GM18520 (cell line): Measurements from ENCODE around the gene GFPT1.
"Not testable (repeated sequence)": the region's sequence is repeated elsewhere in the genome, so short reads cannot be mapped to it uniquely, and the experiment has no call there.

ENCODE experiments used
- ATAC-seq: cut with Tn5 transposase; IDR thresholded peaks from one replicate; pipeline ENCODE4 v1.9.1; 2021; ENCODE audit not compliant: unreplicated experiment

Gene GFPT1

DNA sequence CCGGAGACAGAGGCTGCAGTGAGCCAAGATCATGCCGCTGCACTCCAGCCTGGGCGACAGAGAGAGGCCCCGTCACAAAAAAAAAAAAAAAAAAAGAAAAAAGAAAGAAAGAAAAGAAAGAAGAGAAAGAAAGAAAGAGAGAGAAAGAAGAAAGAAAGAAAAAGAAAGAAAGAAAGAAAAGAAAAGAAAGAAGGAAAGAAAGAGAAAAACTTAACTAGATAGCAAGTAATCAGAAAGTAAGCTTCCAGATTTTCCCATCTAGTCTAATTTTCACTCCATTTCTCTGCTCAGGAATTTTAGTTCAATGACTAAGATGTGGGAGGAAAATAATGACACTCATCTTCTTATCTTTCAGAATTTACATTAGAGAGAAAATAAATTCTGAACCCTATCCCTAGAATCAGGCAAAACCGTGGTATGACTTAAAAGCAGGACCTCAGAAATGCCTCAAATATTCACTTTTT, 2.4 kb downstream of the GFPT1 start:
- no peak for ATAC-seq

DNA sequence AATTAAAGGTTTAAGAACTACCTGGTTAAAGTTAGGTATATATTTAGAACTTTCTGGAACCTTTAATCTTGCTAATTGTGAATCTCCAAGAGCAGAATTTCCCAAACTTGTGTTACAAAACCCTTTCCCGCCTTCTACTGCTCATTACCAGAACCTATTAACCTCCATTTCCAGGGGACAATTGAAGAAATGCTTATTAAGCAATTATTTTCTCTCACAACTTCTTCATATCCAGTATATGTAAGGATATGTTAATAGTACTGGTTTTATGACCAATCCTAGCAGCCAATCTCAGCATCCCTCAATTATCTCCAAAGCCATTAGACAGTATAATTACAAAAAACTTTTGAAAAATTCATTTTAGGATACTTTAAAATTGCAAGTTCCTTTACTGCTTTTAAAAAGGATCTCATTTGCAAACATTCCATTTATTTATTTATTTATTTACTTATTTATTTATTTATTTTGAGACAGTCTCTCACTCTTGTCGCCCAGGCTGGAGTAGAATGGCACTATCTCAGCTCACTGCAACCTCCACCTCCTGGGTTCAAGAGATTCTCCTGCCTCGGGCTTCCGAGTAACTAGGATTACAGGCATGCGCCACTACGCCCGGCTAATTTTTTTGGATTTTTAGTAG, 3.7 kb downstream of the GFPT1 start:
- no peak for ATAC-seq

DNA sequence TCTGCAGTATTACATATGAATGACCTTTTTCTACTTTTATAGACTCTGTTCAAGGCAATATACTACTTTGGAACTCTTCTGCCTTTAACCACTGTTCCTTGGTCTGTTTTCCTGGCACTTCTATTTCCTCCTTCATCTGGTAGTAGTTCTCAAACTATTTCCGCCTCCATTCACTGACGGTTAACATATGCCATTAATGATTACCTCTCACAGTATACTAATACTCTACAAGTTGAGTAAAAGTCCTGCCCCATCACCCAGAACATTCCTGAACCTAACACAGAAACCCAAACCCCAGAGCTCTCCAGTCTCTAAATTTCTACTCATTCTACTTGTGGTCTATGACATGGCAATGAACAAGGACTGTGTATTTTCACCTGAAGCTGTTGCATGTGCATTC, 4.5 kb downstream of the GFPT1 start:
- ATAC-seq = no peak

DNA sequence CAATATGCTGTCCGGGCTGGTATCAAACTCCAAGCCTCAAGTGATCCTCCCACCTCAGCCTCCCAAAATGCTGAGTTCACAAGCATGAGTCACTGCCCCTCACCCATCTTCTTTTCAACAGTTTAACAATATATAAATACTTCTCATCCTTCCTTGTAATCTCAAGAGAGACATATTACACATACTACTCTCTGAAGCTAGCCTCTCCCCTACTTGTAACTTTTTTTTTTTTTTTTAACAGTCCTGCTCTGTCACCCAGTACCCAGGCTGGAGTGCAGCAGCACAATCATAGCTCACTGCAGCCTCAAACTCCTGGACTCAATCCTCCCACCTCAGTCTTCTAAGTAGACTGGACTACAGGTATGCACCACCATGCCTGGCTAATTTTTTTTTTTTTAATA, 5.7 kb downstream of the GFPT1 start:
- no peak for ATAC-seq

DNA sequence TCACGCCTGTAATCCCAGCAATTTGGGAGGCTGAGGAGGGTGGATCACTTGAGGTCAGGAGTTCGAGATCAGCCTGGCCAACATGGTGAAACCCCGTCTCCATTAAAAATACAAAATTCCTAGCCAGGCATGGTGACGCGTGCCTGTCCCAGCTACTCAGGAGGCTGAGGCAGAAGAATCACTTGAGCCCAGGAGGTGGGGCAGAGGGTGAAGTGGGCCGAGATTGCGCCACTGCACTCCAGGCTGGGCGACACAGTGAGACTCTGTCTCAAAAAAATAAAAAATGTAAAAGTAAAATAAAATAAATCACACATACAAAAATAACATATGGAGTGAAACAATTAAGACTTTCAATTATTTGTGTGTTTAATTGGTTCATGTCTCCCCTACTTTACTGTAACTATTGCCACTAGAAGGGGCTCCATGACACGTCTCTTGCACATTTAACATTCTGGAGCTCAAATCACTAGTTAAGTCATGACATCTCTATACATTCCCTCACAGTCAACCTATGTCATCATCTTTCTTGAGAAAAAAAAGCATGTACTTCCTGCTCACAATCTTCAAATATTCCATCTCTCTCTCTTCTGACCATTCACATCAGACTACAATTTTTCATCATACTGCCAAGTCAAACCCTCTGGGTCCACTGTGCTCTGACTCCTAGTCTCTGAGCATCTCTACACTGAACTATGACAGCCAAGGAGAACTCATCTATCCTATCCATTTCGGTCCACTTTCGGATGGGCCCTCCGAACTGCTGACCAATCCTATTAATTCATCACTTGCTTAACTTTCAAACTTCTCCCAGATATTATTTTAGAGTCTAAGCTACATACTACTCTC, 6.7 kb downstream of the GFPT1 start:
- ATAC-seq = no peak

DNA sequence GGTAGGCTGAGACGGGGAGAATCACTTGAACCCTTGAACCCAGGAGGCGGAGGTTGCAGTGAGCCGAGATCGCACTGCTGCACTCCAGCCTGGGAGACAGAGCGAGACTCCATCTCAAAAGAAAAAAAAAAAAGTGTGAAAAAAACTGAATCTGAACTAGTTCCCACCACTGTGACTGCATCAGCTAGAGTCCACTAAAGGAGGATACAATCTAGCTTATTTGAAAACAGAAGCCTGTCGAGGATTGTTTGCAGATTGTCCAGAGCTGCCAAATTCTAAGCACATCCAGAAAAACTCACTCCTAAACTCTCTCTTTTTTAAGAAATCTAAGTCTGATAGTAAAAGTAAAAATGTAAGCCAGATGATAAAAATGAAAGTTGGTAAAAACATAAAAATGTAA, 10.6 kb downstream of the GFPT1 start:
- ATAC-seq = no peak

DNA sequence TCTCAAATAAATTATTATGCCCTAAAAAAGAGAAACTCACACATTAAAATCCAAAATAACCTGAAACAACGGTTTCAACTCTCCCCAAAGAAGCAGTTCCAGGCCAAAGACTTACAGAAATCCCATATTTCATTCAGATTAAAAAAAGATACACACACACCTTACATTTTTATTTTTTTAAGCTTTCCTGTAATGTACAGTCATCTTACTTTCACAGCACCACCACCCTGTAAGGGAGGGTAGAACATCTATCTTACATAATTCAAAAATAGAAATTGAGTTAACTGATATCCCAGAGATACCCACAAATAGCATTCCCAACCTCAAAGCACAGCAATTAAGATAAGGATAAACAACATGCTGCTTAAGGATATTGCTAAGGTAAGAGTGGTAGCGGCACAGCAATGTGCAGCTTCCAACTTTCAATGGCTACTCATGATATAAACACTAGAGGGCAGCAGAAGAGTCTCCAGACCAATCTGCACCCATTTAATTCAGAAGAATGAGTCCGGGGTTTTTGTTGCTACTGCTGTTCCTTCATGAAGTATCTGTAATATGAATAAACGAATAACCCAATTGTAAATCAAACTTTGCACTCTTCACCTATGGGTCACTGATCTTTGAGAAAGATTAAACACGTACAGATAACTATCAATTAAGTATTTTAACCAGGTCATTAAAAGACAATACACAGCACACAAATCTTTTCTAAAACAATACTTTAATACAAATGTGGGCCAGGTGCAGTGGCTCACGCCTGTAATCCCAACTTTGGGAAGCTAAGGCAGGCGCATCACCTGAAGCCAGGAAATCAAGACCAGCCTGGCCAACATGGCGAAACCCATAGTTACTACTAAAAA, 11.3 kb downstream of the GFPT1 start:
- no peak for ATAC-seq

DNA sequence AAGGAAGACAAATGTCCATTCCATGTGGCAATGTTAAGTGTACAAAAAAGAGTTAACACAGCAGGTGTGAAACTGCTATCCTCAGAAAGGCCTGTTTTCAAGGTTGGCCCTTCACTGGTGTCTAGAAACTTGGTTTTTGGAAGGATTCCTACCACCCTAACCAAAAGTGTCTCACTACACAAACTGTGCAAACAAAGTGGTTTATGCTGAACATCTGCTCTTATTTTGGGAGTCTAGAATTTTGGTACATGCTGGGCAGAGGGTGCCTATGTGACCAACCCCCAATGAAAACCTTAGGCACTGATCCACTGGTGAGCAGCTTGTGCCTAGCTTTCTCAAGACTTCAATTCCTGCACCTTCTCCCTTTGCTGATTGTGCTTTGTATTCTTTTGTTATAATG, 14.3 kb downstream of the GFPT1 start:
- ATAC-seq = no peak

DNA sequence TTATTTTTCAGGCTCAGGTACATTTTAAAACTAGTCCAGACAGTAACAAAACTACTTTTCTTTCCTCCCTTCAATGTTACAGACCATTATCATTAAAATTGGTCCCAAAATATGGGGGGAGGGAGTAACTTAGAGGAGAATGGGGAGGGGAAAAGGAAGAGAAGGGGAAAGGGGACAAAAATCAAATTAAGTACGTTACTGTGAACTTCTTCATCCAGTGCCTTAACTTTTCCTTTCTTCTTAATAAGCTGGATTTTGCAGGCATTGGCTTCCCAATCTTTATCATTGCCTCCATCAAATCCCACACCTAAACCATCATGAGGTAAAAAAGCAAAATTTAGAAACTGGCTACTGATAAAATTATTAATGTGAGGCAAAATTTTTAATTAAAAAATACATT, 17.2 kb downstream of the GFPT1 start:
- no peak for ATAC-seq

DNA sequence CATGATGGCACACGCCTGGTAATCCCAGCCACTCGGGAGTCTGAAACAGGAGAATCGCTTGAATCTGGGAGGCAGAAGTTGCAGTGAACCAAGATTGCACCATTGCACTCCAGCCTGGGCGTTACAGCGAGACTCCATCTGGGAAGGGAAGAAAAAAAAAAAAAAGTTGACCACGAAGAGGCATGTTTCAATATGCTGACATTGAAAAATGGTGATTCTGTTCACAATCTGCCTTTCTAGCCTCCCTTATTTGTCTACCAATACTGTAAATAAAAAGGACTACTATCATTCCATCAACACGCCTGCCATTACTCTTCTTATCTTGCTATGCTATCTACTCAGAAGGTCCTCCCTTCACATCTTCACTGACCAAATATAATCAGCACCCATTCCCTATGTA, 18.4 kb downstream of the GFPT1 start:
- no peak for ATAC-seq

DNA sequence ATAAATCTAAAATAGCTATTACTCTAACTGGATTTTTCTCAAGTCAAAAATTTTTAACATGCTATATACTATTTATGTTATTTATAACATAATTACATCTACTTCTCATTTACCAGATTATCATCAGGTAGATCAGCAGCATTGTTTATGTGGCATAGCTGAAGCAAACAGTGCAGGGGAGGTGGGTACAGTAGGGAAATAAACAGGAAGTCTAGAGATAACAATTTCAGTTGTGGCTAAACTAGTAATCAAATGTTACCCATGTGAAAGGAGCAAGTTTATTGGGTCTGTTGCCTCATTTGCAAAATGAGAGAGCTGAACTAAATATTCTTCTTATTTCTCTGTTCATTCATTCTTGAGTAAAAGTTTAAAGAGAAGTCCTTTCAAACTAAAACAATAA, 27.7 kb downstream of the GFPT1 start:
- ATAC-seq = no peak

DNA sequence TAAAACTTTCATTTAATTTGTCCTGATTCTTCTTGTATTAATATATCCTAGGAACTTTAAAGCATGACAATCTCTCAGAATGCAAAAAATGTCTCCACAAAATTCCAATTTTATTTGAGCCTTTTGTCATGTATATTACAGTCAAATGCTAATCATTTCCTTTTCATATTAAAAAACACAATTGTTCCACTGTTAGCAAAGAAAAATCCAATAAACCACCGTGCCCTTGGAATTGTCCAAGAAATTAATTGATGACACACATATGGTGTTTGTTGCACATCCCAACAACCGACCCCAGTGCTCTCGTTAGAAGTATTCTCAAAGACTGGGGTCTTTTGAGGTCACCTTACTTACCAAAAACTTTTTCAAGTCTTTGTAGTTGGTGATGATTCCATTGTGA, 28.1 kb downstream of the GFPT1 start:
- ATAC-seq = no peak

DNA sequence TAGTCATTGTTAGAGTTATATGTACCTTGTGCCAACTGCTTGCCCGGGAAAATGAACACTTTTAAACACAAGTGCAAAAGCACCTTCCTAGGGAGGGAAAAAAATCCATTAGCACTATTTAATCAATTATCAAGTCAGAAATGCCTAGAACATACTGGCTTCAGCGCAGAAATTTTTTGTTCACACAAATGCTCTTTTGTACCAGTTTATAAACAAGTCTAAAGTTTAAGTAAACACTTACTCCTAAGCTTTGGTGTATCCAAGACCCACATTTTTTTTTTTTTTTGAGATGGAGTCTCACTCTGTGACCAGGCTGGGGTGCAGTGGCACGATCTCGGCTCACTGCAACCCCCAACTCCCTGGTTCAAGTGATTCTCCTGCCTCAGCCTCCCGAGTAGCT, 30.6 kb downstream of the GFPT1 start:
- no peak for ATAC-seq

DNA sequence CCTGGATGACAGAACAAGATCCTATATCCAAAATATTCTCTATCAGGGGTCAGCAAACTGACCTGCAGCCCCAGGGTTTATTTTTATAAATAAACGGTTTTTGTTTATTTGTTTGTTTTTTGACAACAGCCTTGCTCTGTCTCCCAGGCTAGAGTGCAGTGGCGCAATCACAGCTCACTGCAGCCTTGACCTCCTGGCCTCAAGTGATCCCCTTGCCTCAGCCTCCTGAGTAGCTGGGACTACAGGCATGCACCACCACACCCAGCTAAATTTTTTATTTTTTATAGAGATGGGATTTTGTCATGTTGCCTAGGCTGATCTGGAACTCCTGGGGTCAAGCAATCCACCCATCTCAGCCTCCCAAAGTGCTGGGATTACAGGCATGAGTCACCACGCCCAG, 32.1 kb downstream of the GFPT1 start:
- ATAC-seq = not testable (repeated sequence)

DNA sequence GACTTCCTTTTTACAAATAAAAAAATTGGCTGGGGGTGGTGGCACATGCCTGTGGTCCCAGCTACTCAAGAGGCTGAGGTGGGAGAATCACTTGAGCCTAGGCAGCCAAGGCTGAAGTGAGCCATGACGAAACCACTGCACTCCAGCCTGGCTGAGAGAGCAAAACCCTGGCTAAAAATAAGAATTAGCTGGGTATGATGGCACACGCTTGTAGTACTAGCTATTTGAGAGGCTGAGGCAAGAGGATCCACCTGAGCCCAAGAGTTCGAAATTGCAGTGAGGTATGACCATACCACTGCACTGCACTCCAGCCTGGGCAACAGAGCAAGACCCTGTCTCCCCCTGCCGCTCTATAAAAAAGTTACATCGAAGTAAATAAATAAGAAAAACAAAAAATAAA, 33.7 kb downstream of the GFPT1 start:
- no peak for ATAC-seq

DNA sequence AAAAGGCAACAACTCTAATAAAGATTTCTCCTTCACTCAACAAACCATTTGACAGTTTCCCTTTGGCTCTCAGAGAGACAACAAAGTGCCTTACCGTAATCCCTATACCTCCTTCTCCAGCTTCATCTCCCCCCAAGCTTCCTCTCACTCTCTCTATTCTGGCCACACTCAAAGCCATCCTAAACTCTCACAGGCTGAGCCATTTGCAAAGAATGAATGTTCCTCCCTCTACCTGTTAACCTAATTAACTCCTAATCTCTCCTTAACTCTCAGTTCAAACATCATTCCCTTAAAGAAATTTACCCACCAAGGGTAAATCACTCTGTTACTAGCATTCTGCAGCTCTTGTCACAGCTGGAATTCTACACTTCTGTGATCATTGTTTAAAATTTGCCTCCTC, 38.2 kb downstream of the GFPT1 start:
- ATAC-seq = no peak

DNA sequence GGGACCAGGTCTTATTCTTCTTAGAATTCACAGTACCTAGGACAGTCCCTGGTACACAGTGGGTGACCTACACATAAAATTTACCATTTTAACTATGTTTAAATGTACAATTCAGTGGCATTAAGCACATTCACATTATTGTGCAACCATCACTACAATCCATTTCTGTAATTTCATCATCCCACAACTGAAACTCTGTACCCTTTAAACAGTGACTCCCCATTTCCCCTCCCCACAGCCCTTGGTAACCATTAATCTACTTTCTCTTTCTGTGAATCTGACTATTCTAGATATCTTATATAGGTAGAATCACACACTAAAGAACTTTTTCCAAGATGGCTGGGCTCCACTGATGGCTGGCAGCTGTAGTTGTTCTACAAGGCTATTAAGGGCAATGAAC, 41.6 kb downstream of the GFPT1 start:
- no peak for ATAC-seq

DNA sequence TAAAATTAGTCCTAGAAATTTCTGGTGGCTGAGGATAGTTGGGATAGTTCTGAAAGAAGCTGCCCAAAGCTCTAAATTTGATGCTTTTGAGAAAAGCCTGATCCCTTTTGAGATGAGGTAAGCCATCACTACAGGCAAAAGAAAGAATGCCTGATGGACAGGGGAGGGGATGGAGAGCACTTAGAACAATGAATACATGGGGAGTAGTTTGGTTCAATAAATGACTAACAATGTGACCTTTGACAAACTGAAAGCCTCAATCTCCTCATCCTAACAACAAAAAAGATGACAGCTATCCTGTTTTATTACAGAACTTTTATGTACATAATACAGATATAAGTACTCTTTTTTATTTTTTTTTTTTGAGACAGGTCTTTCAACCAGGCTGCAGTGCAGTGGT, 42.7 kb downstream of the GFPT1 start:
- ATAC-seq = no peak

DNA sequence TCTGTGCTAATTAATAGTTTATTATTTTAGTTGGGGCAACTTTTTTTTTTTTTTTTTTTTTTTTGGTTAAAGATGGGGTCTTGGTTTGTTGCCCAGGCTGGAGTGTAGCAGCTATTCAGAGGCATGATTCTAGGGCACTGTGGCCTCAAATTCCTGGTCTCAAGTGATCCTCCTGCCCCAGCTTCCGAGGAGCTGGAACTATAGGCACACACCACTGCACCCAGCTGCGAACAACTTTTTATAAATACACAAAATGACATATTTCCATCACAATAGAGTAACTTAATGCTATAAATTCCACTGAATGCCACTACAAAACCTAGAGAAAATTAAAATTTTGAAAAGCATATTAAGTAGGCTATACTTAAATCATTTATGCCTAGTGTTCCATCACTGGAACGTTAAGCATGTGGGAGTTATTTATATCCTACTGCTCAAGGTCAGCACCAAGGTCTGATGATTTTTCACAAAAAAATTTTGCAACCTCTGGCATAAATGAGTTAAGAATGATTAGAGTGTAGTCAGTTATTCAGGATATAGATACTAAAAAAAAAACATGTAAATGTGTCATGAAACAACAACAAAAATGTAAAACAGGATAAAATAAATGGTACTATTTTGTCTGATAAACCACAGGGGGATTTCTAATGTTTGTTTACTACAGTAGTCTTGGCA, 46.8 kb downstream of the GFPT1 start:
- no peak for ATAC-seq

DNA sequence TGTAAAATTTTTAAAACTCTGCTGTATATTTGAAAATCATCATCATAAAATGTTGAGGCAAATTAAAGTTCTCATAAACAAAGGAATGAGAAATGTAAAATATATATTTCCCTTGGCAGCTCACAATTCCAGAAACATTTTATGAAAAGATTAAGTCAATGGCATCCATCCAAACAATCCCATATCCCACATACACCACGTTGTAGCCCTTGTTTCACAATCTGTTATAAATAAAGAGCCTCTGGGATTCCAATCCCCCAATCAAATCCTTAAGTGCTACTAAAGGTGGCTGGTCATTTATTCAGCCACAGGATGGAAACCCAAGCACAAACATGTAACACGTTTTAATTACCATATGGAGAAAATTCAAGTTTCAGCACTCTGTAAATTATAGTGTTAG, 51.7 kb downstream of the GFPT1 start:
- no peak for ATAC-seq

DNA sequence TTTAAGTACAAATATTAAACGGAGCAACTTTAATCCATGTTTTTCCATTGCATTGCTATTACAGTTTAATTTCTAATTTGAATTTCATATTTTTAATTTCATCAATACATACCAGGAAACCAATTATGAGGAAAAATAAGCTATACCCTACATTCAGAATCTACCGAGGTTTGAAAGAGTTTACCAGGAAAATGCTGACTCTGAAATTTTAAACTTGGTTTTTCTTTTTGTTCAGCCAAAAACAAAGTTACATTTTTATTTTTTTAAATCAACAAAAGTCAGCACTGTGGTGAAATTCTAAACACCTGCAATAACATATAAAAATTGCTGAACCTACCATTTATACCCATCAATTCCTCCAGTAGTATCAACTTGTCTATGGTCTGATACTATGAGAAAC, 53.7 kb downstream of the GFPT1 start:
- no peak for ATAC-seq
